AML-193 (cell line): Measurements from ENCODE around the gene MYLK.

ENCODE experiments used
- DNase-seq, 2 experiments: peaks; one replicate each; lab custom pipeline; 2025; lab: John Stamatoyannopoulos, UW

MYLK gene

GRCh38 chr3:123590685-123591450, 293.3 kb downstream of the MYLK start:
- no peak for DNase-seq

- DNase-seq, result no peak
Observed at GRCh38 chr3:123587401-123587800, 296.7 kb downstream of the MYLK start.

- DNase-seq, result no peak
Observed at GRCh38 chr3:123586968-123587367, 297.2 kb downstream of the MYLK start.

- DNase-seq, result peak; percentile 62 to 66
Observed at GRCh38 chr3:123586131-123586530, 298.0 kb downstream of the MYLK start.

GRCh38 chr3:123584988-123585937, 298.9 kb downstream of the MYLK start, which contains the start of gene HACD2:
Gene HACD2, minus strand, starts transcription at chr3:123585053. Its CDS starts 26 bp downstream, at chr3:123585027.
- DNase-seq, result peak; percentile 99

GRCh38 chr3:123584284-123584987, 299.7 kb downstream of the MYLK start:
- peak in 1 of 2 experiments; percentile 15 for DNase-seq

GRCh38 chr3:123583561-123583960, 300.6 kb downstream of the MYLK start:
- DNase-seq, result no peak

- DNase-seq, result no peak
Observed at GRCh38 chr3:123582315-123582714, 301.8 kb downstream of the MYLK start.

GRCh38 chr3:123576122-123576521, 308.0 kb downstream of the MYLK start:
- DNase-seq, result peak; percentile 31 to 37

GRCh38 chr3:123571973-123572365, 312.2 kb downstream of the MYLK start:
- no peak for DNase-seq

GRCh38 chr3:123571264-123571972, 312.7 kb downstream of the MYLK start:
- DNase-seq, result peak; percentile 14 to 41

GRCh38 chr3:123568875-123569274, 315.3 kb downstream of the MYLK start:
- no peak for DNase-seq

- DNase-seq, result no peak
Observed at GRCh38 chr3:123568034-123568433, 316.1 kb downstream of the MYLK start.

- no peak for DNase-seq
Observed at GRCh38 chr3:123564056-123564455, 320.1 kb downstream of the MYLK start.

GRCh38 chr3:123562547-123562946, 321.6 kb downstream of the MYLK start:
- no peak for DNase-seq

GRCh38 chr3:123561188-123561587, 322.9 kb downstream of the MYLK start:
- no peak for DNase-seq
